NCI-H345 treated with DMSO at 0.1 percent for 48 hours (cell line): Measurements from ENCODE around the gene FRMD1.

Experiments
- DNase-seq: peaks from one replicate; lab custom pipeline; 2025; ENCODE audit not compliant: unreplicated experiment; lab: John Stamatoyannopoulos, UW

Gene FRMD1

DNA sequence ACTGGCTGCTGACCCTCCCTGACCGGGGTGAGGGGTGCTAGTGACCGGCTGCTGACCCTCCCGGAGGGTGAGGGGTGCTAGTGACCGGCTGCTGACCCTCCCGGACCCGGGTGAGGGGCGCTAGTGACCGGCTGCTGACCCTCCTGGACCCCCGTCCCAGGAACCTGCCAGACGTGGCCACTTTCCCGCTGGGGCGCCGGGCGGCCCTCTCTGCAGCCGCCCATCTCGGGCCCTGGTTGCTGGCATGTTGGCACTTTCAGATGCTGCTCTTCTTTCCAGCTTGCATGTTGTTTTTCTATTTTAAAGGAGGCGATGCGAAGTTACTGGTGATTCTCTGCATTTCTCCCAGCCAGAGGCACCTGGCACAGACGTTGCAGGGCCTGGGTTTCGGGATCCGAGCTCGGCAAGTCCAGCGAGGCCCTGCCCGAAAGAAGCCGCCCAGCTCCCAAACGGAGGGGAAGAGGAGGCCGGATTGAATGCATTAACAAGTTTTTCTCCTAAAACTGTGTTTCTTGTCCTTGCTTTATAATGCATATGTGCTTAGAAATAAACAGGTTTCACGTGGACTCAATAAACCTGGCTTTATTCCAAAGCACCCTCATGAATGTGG, 34.4 kb downstream of the FRMD1 start:
- no peak for DNase-seq

DNA sequence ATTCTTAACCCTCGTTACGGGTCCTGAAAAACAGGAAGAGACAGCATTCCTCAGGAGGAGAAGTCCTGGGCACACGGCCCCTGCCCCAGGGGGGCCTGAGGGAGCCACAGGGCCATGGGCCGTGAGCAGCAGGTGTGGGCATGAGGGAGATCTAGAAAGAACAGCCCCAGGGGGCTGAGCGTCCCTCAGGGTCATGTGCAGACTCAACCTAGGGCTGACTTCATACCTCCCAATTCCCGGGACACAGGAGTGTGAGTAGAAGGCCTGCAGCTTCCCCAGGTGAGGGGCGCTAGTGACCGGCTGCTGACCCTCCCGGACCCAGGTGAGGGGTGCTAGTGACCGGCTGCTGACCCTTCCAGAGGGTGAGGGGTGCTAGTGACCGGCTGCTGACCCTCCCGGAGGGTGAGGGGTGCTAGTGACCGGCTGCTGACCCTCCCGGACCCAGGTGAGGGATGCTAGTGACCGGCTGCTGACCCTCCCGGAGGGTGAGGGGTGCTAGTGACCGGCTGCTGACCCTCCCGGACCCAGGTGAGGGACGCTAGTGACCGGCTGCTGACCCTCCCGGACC, 35.1 kb downstream of the FRMD1 start:
- no peak for DNase-seq

DNA sequence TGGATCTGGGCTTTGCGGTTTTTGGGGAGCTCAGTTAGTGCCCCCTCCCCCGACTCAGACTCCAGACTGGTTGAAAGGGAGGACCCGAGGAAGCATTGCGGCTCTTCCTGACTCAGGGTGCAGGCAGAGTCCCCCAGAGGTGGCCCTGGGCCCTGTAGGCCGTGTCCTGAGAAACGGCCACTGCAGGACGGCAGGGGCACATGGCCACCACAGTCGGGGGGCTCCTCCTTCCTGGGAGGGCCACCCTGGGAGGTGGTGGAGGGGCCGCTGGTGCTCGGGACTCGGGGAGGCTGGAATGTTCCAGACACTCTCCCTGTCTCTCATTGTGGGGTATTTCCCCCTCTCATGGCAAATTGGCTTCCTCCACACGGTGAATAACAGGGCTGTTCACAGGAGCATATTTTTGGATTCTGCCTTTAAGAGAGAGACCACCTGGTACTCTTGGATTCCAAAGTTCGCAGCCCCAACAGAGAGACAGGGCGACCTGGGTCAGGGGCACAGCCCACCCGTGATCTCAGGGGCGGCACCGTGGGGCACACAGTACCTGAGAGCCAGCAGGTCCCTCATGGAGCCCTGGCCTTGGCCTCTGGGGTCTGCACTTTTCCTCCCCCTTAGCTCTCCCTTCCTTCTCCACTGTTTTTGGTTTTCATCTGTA, 35.7 kb downstream of the FRMD1 start:
- DNase-seq, result no peak

GRCh38 chr6:168042426-168043192, 36.4 kb downstream of the FRMD1 start:
- no peak for DNase-seq

DNA sequence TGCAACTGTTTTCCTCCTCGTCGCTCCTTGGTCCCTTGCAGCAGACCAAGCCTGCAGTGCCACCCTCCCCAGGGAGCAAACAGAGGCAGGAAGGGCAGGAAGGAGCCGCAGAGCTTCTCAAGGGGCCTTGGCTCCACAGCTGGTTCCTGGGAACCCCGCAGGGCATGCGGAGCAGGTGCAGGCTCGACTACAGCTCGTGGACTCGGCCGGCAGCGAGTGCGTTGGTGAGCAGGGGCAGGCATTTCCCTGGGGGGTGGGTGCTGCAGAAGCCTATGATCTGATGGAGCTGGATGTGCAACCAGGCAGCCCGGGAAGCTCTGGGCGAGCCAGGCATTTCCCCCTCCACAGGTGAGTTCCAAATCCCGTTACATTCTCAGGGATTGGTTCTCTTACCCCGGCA, 37.1 kb downstream of the FRMD1 start:
- DNase-seq, result no peak

GRCh38 chr6:168040856-168041496, 38.0 kb downstream of the FRMD1 start:
- no peak for DNase-seq

- DNase-seq, result no peak
Measured at GRCh38 chr6:168039849-168040248, 39.2 kb downstream of the FRMD1 start.

- no peak for DNase-seq
Measured at GRCh38 chr6:168039301-168039700, 39.7 kb downstream of the FRMD1 start.

DNA sequence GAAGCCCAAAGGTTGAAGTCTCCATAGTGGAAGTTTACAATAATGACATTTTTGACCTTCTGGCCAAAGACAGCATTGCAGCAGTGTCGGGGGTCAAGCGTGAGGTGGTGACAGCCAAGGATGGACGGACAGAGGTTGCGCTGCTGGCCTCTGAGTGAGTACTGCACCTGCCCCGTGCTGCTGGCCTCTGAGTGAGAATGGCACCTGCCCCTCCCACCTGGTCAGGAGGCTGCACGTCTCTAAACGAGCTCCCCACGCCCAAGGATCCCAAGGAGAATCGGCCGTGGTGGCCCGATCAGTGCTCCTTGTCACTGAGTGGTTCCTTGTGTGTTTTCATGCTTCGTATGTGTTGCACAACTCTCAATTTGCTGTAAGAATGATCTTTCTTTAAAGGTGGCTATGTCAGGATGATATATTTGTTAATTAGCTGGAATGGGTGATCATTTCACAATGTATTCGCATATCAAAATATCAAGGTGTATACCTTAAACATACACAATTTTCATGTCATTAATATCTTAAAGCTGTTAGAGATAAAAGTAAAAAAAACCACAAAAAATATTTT, 40.4 kb downstream of the FRMD1 start:
- no peak for DNase-seq

DNA sequence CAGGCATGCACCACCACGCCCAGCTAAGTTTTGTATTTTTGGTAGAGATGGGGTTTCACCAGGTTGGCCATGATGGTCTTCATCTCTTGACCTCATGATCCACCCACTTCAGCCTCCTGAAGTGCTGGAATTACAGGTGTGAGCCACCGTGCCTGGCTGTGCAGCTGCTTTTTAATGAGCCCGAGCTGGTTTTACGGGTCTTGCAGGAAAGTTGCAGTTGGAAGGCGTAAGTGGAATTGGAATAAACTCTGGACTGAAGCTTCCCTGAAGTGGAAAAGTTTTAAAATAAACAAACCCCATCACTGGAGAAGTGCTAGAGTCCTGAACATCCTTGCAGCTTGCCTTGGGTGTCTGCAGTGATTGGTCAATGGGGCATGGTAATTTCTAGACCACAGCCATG, 41.2 kb downstream of the FRMD1 start:
- no peak for DNase-seq

DNA sequence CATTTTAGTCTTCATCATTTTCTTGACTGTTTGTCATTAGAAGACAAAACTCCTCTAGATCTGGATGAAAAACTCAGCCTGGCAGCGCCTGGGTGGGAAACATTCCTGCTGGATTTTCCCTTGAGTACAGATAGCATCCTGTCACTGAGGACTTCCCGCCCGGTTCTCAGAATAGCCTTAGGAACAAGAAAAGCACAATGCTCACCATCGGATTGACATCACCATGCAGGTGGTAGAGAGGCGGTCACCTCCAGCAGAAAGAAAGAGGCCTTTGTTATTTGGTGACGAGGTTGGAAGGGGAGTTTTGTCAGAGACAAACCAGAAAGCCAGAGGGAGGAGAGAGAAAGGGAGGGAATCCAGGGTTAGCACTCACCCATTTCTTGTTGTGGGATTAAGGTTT, 41.8 kb downstream of the FRMD1 start:
- DNase-seq, result no peak

DNA sequence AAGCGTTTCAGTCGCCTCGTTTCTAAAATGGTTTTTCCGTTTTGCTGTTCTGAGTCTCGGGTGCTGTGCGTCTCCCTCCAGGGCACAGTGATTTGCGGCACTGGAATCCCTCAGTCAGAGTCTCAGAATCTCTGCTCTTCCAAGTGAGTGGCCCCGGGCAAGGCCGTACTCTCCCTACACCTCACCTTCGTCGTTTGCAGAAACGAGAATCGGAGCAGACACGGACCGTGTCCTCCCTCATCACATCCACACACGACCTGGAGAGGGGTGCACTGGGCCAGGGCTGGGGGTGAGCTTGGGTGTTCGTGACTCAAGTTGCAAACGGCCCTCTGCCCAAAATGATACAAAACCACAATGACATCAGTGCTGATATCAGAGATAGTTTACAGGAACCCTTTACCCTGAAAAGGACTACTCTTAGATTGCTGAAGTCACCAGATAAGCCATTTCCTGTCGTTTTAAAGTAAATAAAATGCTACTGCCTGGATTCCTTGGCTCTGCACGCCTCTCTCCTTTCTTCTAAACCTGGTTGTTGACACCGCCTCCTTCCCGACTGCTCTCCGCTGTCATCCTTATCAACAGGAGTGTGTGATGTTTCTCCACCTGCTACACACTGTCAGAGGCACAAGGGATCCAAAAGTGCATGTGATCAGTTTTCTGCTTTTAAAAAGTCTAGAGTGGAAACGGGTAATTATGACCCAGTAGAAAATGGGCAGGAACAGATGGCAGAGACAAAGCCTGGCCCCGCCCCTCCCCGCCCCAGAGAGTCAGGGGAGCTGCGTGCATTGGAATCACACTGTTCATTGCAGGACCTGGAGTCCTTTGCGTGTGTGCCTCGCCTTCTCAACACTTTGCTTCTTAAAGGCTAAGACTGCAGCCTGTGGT, 43.1 kb downstream of the FRMD1 start:
- no peak for DNase-seq

DNA sequence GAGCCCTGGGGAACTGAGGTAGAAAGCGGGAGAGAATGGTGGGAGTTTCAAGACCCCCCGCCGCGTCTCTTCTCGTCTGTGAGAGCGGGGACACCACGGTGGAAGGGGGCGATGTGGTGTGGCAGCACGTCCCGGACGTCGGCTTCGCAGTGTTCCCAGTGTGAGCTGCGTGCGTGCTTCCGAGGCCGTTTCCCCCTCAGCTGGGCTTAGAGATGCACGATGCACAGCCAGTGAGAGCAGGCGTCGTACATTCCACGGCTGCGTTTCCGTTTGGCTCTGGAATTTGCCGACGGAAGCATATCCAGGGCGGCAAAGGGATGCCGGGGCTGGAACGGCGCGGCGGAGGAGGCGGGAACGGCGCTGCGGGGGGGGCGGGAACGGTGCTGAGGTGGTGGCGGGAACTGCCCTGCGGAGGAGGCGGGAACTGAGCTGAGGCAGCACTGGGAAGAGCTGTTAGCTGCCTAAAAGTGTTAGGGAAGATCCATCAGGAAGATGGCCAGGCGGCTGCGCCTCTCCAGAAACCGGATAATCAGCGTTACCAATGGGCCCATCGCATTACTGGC, 43.8 kb downstream of the FRMD1 start:
- no peak for DNase-seq

DNA sequence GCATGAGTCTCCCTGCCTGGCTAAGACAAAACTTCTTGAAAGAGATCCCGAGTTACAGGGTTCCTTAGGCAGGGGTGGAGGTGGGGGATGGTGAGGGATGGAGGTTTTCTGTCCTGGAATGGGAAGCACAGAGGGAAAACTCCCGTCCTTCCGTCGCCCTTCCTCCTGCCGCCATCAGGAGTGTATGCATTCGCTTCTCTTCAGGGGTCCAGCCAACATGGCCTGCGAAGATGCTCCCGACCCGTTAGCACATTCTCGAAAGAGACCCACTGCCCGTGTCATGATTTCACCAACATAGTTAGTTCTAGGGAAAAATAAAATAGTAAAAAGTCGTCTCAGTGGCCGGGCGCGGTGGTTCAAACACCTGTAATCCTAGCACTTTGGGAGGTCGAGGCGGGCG, 44.5 kb downstream of the FRMD1 start:
- no peak for DNase-seq

GRCh38 chr6:168033791-168034190, 45.2 kb downstream of the FRMD1 start:
- no peak for DNase-seq

DNA sequence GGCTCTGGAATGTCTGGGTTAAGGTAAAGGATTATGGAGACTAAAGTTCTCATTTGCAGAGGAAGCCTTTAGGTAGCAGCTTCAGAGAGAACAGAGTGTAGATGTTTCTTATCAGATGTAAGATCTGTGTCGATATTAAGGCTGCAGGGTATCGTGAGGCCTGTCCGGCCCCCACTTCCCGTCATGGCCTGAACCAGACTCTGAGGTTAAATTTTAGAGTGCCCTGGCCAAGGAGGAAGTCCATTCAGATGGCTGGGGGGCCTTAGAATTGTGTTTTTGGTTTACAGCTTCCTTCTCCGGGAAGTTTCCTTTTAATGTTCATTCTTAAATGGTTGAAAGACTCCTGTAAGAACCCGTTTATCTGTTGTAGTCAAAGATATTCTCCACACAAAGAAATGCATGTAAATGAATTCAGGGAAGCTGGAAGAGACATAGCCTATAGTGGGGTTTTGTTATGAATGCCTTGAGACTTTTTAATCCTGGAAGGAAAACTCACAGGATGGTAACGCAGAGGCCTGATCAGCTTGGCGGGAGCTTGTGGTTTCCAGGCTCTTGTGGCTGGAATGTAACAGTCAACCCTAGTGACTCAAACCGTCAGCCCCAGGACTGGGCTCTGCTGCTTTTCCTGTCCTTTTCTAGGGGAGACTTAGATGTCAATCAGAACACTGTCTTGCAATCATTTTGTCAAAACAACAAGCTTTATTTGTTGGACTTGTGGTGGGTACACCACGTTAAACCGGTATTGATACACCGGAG, 46.8 kb downstream of the FRMD1 start:
- DNase-seq, result no peak

GRCh38 chr6:168031411-168031971, 47.5 kb downstream of the FRMD1 start:
- no peak for DNase-seq

GRCh38 chr6:168030908-168031307, 48.1 kb downstream of the FRMD1 start:
- DNase-seq, result no peak

- DNase-seq, result no peak
Measured at GRCh38 chr6:168030218-168030746, 48.7 kb downstream of the FRMD1 start.
